ENCODE measurements around the gene TBL3. TPM values are rescaled to one million over a fixed set of nuclear protein-coding genes. Genes with fewer than 3 reads are reported as not detected.
"Not testable (repeated sequence)": the region's sequence is repeated elsewhere in the genome, so short reads cannot be mapped to it uniquely, and the experiment has no call there.

Gene TBL3
- polyA plus RNA-seq, 1 donor from 2014 or later: 52.0 TPM

DNA sequence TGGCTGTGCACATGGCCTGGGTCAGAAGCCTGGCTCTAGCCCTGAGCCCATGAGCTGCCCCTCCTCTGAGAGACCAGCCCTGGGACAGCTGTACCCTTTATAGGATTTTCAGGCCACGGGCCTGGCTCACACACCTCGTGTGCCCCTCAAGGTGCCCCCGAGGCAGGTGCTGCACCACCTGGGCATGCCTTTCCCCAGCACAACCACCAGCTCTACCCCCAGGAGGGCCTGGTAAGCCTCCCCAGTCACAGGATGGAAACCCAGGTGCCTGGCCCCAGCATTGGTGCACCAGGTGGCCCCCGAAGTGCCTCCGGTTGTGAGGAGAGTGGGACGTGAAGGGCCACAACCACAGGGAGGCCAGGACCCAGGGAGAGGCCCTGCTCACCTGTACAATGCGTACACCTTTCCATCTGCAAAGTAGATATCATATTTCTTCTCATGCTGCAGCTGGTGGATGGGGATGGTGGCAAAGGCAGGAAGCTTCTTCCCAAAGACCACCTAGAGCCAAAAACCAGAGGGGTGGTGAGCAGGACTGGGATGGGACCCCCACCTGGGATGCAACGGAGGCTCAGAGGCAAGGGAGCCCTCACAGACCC, 31.5 kb downstream of the TBL3 start:
- peak overlapping the region in 1 of 4 donors; percentile 40 for H3K4me3 Mint-ChIP-seq
- H3K27ac Mint-ChIP-seq: no peak overlapping the region
- no peaks in the 10 kb centered on the region for H3K9me3 Mint-ChIP-seq
- H3K4me1 Mint-ChIP-seq: peaks cover 2 to 12% (median 11%) of the 10 kb centered on the region in 3 donors
- no peaks in the 10 kb centered on the region for H3K27me3 Mint-ChIP-seq
- peaks cover under 1% of the 10 kb centered on the region for H3K36me3 Mint-ChIP-seq

DNA sequence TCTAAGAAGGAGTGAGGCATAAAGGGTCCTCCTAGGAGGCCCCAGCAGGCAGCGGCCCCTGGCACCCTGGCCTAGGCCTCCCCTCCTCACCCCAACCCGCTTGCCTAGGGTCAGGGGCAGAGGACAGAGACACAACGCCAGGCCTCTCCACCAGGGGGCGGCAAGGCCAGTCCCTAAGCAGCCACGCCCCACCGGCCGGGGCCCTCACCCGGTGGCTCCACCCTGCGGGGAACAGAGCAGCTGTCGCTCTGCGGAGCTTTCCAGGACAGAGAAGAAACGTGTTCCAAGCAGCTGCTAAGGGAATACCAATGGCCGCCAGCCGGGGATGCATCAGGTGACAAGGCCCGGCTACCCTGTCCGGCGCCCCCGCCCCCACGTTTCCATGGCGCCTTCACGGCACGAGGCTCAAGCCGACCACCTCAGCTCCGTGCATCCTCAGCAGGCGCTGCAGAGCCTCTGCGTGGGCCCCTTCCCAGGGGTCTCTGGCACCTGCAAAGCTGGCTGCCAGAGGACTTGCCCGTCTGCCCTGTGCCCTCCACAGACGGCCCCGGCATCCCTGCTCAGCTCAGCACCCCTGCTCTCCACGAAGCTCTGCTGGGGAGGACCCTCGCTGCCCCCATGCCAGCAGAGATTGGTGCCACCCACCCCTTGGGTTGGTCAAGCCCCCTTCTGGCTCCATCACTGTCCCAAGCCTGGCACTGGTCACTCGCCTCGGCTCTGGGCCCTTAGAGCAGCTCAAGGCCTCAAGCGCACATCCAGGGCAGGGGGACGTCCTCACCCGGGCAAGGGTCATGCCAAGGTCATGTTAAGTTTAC, 32.2 kb downstream of the TBL3 start:
- no peaks in the 10 kb centered on the region for H3K27me3 Mint-ChIP-seq
- H3K27ac Mint-ChIP-seq: no peak overlapping the region
- H3K4me1 Mint-ChIP-seq: peaks cover 9 to 17% (median 16%) of the 10 kb centered on the region in 3 donors
- H3K4me3 Mint-ChIP-seq: peak overlapping the region in 1 of 4 donors; percentile 40
- no peaks in the 10 kb centered on the region for H3K36me3 Mint-ChIP-seq
- no peaks in the 10 kb centered on the region for H3K9me3 Mint-ChIP-seq

DNA sequence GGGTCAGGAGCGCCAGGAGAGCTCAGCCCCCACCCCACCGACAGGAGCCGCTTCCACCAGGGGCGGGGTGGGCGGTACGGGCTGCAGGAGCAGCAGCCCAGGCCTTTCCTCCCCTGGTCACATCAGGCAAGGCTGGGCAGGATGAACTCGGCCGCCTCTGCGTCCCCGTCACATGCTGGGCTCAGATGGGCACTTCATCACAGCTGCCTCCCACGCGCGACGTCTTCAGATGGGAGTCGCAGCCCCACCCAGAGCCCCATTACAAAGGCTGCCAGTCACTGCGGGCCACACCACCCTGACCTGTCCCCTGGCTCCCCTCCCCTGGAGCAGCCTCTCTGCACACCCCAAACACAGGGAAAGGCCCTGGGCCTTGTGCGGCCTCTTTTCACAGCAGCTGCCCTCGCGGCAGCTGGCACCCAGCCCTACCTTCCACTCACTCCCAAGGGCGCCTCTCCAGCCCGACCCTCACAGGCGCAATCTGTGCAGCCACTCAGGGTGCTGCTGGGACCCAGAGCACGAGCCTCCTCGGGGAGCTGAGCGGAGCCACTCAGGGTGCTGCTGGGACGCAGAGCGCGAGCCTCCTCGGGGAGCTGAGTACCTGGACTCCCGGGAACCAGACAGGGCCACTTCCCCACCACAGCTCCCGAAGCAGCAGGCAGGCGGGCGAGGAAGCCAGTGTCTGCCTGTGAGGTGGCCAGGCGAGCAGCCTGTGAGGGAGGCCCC, 33.1 kb downstream of the TBL3 start:
- no peaks in the 10 kb centered on the region for H3K36me3 Mint-ChIP-seq
- H3K27me3 Mint-ChIP-seq: no peaks in the 10 kb centered on the region
- peaks cover 11 to 17% (median 16%) of the 10 kb centered on the region in 3 donors for H3K4me1 Mint-ChIP-seq
- H3K4me3 Mint-ChIP-seq: no peak overlapping the region
- no peak overlapping the region for H3K27ac Mint-ChIP-seq
- no peaks in the 10 kb centered on the region for H3K9me3 Mint-ChIP-seq

DNA sequence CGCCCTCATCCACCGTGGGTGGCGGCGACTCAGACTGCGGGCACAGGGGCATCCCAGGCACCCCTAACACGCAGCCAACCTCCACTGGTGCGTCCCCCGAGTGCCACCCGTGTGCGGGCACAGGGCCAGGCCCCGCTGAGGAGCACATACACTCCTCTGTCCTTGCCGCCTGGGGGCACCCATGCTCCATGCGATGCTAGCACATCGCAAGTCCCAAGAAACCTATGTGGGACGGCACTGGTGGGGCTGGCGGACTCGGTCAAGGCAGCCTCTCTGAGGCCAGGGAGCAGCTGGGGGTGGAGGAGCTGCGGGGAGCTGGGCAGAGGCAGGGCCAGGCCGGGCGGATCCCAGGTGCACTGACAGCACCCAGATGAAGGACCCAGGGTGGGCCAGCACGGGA, 33.8 kb downstream of the TBL3 start:
- Mint-ChIP-seq H3K27me3 (no peaks in the 10 kb centered on the region), H3K36me3 (no peaks in the 10 kb centered on the region), H3K4me1 (peaks cover 15 to 22% (median 20%) of the 10 kb centered on the region in 3 donors), H3K4me3 (peak overlapping the region in 2 of 4 donors; percentile 7 to 53), H3K27ac (no peak overlapping the region), H3K9me3 (no peaks in the 10 kb centered on the region)

DNA sequence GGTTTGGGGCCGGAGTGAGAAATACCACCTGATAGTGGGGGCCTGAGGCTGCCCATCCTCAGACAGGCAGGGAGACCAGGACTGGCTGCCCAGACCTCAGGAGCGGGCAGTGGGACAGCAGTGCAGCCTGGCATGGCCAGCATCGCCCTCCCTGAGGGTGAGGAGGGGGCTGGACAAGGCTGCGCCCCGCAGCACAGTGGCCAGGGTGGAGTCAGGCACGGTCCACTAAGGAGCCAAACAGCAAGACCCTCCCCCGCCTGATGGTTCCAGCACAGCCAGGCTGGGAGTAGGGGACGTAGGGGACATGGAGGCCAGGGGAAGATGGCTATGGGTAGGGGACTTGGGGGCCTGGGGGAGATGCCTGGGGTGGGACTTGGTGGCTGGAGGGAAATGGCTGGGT, 34.5 kb downstream of the TBL3 start:
- no peaks in the 10 kb centered on the region for H3K27me3 Mint-ChIP-seq
- H3K36me3 Mint-ChIP-seq: no peaks in the 10 kb centered on the region
- H3K4me3 Mint-ChIP-seq: peak overlapping the region in 3 of 4 donors; percentile 7 to 71 (median 33)
- H3K9me3 Mint-ChIP-seq: no peaks in the 10 kb centered on the region
- H3K4me1 Mint-ChIP-seq: peaks cover 15 to 22% (median 20%) of the 10 kb centered on the region in 3 donors
- H3K27ac Mint-ChIP-seq: peak overlapping the region in 2 of 3 donors; percentile 53 to 88

DNA sequence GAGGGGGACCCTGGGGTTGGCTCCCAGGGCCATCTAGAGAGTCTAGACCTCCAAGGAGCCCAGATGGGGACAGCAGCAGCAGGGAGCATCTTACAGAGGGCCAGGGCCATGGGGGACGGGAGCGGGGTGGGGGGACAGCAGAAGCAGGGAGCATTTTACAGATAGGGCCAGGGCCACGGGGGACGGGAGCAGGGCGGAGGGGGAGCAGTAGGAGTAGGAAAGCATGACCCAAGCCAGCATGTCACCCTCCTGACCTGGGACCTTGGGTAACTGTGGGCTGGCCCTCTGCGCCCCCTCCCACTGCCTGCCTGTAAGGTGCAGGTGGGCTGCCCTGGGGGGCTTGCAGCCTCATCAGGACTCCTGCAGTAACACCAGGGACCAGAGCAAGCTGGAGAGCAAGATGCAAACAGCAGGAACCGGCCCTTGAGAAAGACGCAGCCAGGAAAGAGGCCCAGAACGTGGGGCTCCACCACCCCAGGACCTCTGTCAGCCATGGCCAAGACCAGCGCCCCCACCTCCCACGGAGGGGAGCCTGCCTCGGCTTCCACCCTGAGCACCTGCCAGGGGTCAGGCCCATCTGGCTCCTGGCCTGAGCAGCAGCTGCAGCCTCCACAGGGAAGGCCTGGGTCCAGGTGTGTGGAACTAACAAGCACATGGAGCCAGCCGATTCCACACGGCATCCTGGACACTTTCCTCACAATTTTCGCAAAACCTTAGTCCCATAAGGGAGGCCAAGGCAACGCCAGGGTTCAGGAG, 35.4 kb downstream of the TBL3 start:
- no peaks in the 10 kb centered on the region for H3K27me3 Mint-ChIP-seq
- no peaks in the 10 kb centered on the region for H3K36me3 Mint-ChIP-seq
- peak overlapping the region in 3 of 4 donors; percentile 43 to 93 (median 93) for H3K4me3 Mint-ChIP-seq
- H3K27ac Mint-ChIP-seq: peak overlapping the region in 1 of 3 donors; percentile 90
- peaks cover 15 to 22% (median 20%) of the 10 kb centered on the region in 3 donors for H3K4me1 Mint-ChIP-seq
- no peaks in the 10 kb centered on the region for H3K9me3 Mint-ChIP-seq

DNA sequence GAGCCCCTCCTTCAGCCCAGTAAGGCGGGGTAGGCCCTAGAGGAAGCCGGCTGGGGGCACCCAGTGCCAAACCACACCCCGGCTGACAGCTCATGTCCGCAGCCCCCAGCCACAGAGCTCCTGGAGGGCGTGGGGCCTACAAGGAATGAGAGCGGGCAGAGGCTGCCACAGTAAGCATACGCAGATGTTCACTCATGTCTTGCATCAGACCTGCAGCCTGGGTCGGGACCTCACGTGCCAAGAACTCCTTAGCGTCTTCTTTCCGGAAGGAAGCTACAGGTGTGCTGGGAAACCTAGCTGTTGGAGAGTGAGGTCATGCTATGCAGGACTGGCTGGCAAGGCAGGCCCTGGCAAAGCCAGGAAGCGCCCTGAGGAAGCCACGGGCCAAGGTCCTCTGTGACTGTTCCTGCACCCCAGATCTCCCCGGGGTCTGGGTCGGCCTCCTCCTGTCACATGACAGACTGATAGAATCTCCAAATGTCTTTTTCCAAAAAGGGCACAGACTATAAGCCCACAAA, 36.2 kb downstream of the TBL3 start:
- Mint-ChIP-seq H3K4me3 (peak overlapping the region; percentile 81 to 93 (median 92)), H3K27me3 (no peaks in the 10 kb centered on the region), H3K36me3 (no peaks in the 10 kb centered on the region), H3K4me1 (peaks cover 15 to 22% (median 20%) of the 10 kb centered on the region in 3 donors), H3K9me3 (no peaks in the 10 kb centered on the region), H3K27ac (peak overlapping the region; percentile 80 to 93 (median 90))

DNA sequence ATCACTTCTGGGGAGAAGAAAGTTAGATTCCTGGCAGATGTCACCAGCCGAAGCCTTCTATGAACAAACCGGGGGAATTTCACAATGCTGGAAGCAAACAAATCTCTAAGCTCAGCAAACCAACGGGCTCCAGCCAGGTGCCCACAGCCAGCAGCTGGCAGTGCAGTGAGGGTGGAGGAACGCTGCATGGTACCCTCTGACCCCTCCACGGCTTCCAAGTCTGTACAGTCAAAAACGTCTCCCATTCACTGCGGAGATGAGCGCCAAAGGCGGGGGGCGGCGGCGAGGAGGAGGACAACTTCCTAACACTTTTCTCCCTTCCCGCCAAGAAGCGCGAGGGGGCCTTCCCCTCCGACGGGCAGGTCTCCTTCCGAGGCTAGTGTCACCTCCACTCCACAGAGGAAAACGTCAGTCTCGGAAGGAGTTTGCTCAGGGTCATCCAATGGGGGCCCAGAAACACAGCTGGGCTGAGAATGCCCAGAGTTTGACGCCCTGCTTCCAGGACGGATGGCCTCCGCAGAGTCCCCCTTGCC, 36.8 kb downstream of the TBL3 start:
- Mint-ChIP-seq H3K4me1 (peaks cover 15 to 22% (median 20%) of the 10 kb centered on the region in 3 donors), H3K9me3 (no peaks in the 10 kb centered on the region), H3K36me3 (no peaks in the 10 kb centered on the region), H3K27ac (peak overlapping the region; percentile 82 to 93 (median 90)), H3K27me3 (no peaks in the 10 kb centered on the region), H3K4me3 (peak overlapping the region; percentile 81 to 93 (median 92))

DNA sequence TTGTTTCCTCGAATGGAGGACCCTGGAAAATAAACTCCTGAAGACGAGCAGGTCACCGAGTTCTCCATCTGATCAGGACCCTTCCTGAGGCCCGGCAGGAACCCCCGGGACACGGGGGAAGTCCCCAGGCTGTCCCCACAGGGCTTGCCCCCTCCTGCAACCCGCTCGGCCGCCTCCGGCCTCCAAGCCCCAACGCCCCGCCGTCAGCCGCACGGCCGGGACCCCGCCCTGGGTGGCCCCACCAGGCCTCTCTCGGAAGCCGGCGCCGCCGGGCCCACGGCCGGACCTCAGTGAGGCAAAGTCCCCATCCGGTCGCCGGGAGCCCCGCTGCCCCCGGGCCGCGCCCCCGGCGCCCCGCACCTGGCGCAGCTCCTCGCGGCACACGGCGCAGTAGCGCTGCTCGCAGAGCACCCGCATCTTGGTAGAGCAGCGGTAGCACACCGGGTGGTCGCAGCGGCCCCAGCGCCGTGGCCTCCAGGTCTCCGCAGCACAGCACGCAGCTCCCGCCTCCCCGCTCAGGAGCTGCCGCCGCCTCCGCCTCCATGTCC, 37.4 kb downstream of the TBL3 start:
- Mint-ChIP-seq H3K36me3 (no peaks in the 10 kb centered on the region), H3K9me3 (no peaks in the 10 kb centered on the region), H3K4me1 (peaks cover 15 to 22% (median 20%) of the 10 kb centered on the region in 3 donors), H3K27me3 (no peaks in the 10 kb centered on the region), H3K4me3 (peak overlapping the region; percentile 81 to 93 (median 92)), H3K27ac (peak overlapping the region in 2 of 3 donors; percentile 82 to 93)

DNA sequence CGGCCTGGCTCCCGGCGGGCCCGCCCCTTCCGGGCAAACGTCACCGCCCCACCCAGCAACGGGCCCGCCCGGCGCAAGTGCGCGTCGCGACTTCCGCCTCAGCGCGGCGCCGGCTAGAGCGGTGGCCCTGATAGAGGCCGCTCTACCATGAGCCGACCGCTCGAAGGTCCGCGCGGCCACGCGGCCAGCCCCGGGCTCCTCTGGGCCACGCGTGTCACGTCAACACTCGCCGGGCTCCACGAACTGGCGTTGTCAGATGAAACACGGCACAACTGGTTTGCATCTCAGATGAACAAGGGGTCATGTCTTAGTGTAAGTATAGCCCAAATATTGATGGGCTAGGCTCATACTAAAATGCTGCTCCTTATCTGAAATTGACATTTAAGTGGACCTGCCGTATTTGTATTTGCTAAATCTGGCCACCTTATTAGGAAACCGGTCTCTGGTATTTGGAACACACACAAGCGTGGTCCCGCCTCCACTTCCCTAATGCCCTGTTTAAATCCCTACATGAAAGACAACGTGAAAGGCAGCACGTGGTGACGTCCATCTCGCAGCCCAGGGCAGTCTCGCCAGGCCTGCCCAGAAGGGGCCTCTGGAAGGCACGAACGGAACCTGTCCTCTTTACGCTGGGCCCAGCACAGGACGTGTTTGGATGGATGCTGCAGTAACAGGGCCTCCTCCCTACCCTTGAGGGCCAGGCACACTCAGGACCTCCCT, 38.1 kb downstream of the TBL3 start, which contains the start of gene ZNF598:
ZNF598 (minus strand) TSS at position 31 of the 720 bp plus-strand sequence.
- H3K4me3 Mint-ChIP-seq: peak within 1 kb of the TSS; percentile 93 to 97 (median 95)
- peak within 1 kb of the TSS; percentile 95 to 99 (median 98) for H3K27ac Mint-ChIP-seq
- H3K4me1 Mint-ChIP-seq: peaks cover 15 to 22% (median 20%) of the 10 kb centered on the region in 3 donors

DNA sequence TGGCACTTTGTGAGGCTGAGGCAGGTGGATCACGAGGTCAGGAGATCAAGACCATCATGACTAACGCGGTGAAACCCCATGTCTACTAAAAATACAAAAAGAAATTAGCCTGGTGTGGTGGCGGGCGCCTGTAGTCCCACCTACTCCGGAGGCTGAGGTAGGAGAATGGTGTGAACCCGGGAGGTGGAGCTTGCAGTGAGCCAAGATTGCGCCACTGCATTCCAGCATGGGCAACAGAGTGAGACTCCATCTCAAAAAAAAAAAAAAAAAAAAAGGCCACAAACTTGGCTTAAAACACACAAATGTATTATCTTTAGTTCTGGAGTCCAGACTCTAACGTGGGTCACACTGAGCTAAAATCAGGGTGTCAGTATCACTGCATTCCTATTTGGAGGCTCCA, 39.9 kb downstream of the TBL3 start:
- H3K27ac Mint-ChIP-seq, H3K9me3 Mint-ChIP-seq, H3K36me3 Mint-ChIP-seq, H3K27me3 Mint-ChIP-seq: not testable (repeated sequence)
- Mint-ChIP-seq H3K4me1 (peaks cover 15 to 21% (median 19%) of the 10 kb centered on the region in 3 donors), H3K4me3 (peak overlapping the region in 1 of 4 donors; percentile 6)

More for the DNA sequence above, 38.1 kb downstream of the TBL3 start, which contains the start of gene ZNF598:
- H3K27me3 Mint-ChIP-seq: no peaks in the 10 kb centered on the region
- no peaks in the 10 kb centered on the region for H3K9me3 Mint-ChIP-seq
- no peaks in the 10 kb centered on the region for H3K36me3 Mint-ChIP-seq

DNA sequence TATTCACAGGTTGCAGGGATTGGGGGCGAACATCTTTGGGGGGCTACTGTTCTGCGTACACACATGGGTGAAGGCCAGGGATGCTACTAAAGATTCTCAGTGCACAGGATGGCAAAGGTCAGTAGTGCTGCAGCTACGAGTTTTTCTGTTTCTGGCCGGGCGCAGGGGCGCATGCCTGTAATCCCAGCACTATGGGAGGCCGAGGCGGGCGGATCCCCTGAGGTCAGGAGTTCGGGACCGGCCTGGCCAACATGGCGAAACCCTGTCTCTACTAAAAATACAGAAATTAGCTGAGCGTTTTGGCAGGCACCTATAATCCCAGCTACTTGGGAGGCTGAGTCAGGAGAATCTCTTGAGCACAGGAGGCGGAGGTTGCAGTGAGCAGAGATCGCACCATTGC, 41.7 kb downstream of the TBL3 start:
- H3K36me3 Mint-ChIP-seq: no peaks in the 10 kb centered on the region
- peaks cover 9 to 11% (median 9%) of the 10 kb centered on the region in 3 donors for H3K4me1 Mint-ChIP-seq
- peak overlapping the region in 1 of 3 donors; percentile 35 for H3K27ac Mint-ChIP-seq
- H3K4me3 Mint-ChIP-seq: peak overlapping the region in 1 of 4 donors; percentile 60
- H3K27me3 Mint-ChIP-seq: no peaks in the 10 kb centered on the region
- no peaks in the 10 kb centered on the region for H3K9me3 Mint-ChIP-seq
